NCI-H2107 treated with DMSO at 0.1 percent for 48 hours (cell line): ENCODE results near the gene TEAD2.
"Not testable (repeated sequence)": the region's sequence is repeated elsewhere in the genome, so short reads cannot be mapped to it uniquely, and the experiment has no call there.

ENCODE experiments used
- DNase-seq: peaks from one replicate; lab custom pipeline; 2025; ENCODE audit not compliant: unreplicated experiment; lab: John Stamatoyannopoulos, UW

Gene TEAD2

DNA sequence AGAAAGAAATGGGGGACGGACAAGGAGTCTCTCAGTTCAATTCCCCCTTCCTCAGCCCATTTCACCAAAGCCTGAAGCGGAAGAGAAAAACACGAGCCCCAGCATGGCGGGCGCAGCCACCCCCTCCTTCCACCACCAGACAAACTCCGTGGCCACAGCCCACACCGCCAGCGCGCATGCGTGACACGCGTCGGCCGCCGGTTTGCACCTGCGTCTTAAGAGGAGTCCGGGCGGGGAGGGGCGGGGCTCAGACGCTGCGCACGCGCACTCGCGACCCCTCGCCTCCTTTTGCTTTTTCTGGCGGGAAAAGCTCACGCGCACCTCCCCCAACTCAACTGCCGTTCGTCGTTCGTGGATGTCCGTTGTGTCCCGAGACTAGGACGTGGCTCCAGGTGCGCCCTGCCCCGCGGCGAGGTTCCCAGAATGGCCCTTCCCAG is 25.7 kb upstream of the TEAD2 start, which contains the start of gene KASH5:
Gene KASH5 (plus strand): TSS at position 314 of the 437 bp plus-strand sequence. CDS start 2,635 bp downstream, outside the sequence.
- no peak for DNase-seq

DNA sequence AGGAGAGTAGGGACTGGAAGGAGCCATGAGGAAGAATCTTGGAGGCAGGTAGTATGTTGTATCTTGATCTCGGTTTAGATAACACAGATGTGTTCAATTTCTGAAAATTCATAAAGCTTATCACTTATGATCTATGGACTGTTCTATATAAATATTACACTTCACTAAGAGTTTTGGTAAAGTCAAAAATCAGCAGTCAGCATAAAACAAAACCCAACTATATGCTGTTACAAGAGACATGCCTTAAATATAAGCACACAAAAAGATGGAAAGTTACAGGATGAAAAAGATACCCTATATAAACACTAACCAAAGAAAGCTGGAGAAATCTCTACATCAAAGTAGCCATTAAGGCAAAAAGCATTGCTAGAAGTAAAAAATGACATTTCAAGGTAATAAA is 21.4 kb upstream of the TEAD2 start:
- DNase-seq, result no peak

DNA sequence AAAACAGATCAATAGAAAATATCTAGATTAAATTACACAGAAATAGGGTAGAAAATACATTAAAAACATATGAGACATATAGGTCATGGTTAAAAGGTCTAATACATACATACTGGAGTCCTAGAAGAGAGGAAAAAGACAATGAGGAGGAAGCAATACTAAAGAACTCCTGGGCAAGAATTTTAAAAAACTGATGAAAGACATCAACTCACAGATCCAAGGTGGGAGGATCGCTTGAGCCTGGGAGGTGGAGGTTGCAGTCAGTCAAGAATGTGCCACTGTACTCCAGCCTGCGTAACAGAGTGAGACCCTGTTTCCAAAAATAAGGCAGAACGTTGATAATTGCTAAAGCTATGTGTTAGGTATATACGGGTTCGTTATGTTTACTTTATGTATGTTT is 20.4 kb upstream of the TEAD2 start:
- no peak for DNase-seq

DNA sequence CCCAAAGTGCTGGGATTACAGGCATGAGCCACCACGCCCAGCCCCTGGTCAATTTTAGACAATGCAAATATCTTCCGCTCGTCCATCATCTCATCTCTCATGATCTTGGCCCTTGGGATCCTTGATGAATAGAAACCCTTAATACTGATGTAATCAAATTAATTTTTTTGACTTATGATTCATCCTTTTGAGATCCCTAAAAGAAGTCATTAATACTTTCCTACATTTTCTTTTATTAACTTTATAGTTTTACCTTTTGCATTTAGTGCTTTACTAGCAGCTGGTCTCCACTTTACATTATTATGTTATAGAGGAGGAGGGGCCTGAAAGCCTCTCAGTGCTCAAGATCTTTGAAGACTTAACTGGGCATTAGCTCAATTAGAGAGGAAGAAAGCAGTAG is 18.2 kb upstream of the TEAD2 start:
- DNase-seq, result no peak

DNA sequence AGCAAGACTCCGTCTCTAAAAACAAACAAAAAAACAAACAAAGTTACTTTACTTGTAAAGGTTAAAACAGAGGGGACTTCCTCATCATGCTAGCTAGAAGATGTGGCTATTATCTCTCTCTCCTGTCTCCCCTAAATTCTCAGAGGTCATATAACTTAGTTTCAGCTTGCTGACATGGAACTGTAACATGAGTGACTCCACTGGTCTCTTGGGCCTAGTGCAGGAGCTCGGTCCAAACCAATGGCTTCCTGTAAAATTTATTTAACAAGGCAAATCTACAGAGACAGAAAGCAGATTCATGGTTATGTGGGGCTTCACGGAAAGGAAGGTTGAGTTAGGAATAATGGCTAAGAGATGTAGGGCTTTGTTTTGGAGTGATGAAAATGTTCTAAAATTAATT is 16.3 kb upstream of the TEAD2 start:
- DNase-seq, result no peak

DNA sequence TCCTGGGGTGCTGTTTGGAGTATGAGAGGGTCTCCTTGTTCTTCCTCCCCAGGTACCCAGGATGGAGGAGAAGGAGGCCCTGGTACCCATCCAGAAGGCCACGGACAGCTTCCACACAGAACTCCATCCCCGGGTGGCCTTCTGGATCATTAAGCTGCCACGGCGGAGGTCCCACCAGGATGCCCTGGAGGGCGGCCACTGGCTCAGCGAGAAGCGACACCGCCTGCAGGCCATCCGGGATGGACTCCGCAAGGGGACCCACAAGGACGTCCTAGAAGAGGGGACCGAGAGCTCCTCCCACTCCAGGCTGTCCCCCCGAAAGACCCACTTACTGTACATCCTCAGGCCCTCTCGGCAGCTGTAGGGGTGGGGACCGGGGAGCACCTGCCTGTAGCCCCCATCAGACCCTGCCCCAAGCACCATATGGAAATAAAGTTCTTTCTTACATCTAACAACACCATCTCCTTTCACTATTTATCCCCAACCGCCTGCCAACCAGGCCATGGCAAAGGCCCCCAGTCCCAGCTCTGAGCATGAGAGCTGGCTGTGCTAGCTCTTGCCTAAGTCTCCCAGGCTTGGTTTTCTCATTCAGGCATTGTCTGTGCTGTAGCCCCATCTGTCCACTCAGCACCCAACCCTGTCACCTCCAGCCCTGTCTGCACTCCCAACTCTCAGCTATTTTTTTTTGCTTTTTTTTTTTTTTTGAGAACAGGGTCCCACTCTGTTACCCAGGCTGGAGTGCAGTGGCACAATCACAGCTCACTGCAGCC is 12.6 kb upstream of the TEAD2 start:
- DNase-seq, result no peak

DNA sequence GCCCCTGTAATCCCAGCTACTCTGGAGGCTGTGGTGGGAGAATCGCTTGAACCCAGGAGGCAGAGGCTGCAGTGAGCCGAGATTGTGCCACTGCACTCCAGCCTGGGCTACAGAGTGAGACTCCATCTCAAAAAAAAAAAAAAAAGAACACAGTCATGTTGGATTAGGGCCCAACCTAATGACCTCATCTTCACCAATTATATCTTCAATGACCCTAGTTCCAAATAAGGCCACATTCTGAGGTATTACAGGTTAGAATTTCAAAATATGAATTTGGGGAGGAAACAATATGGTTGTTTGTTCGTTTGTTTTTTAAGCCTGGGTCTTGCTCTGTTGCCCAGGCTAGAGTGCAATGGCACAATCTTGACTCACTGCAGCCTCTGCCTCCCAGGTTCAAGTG is 11.0 kb upstream of the TEAD2 start:
- not testable (repeated sequence) for DNase-seq

DNA sequence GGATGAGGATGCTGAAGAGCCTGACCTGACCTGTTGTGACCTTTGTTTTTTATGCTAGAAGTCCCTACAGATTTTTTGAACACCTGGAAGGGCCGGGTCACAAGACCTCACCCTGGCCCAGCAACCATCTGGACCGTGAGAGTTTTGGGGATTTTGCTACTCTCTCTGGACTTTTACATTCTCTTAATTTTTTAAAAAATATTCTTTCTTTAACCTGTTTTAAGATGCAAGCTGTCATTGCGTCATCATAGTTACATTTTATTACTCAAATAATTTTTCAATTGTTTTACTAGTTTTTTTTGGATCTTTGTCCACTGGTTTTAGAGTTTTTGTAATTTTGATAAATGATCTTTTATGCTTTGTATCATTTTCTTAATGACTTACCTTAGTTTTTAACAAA is 9.0 kb upstream of the TEAD2 start:
- no peak for DNase-seq

DNA sequence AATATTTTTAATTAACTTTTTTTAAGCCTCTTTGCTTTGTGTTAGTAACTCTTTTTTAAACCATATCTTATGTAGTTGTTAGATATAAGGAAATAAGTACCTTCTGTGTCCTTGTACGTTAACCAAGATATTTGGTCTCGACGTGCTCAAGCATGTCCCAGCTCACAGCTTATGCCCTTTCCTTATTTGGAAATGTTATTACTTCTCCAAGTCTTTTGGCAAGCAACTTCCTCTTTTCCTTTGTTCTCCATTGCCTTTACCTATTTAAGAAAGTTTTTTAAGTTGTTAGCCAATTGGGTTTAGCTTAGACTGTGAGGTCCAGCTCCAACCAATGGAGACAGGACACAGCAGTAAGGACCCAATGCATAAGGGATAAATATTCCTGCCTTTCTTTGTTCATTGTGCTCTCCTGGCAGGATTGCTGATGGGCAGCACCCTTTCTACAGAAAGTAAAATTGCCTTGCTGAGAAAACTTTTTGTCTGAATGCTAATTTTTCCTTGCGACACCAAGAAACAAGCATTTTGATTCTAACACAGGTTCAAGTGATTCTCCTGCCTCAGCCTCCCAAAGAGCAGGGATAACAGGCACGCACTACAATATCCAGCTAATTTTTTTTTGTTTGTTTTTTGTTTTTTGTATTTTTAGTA is 6.6 kb upstream of the TEAD2 start:
- DNase-seq, result no peak

DNA sequence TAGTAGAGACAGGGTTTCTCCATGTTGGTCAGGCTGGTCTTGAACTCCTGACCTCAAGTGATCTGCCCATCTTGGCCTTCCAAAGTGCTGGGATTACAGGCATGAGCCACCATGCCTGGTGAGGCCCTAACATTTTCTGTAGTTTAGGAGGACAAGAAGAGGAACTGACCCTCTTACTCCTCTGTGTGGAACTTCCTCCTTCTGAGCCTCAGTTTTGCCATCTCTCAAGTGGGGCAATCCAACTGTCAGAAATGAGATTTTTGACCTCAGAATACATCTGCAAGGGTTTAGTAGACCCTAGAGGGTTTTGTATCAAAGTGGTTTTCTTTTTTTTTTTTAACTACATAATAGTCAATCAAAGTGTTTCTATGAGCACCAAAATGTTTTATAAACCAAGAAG is 3.9 kb upstream of the TEAD2 start:
- DNase-seq, result no peak

DNA sequence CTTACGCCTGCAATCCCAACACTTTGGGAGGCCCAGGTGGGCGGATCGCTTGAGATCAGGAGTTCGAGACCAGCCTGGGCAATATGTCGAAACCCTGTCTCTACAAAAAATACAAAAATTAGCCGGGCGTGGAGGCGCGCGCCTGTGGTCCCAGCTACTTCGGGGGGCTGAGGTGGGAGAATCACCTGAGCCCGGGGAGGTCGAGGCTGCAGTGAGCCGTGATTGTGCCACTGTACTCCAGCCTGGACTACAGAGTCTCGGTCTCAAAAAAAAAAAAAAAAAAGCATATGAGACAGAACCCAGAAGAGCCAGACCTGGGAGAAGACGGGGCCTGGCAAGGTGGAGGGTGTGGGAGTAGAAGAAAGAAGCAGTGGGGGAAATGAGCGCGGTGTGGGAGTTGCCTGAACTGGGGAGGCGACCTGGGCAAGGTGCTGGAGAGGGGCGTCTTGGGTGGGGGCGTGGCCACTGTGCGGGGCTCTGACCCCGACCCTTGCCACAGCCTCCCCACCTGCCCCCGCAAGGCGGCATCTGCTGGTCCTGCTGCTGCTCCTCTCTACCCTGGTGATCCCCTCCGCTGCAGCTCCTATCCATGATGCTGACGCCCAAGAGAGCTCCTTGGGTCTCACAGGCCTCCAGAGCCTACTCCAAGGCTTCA is 2.0 kb upstream of the TEAD2 start:
- no peak for DNase-seq

DNA sequence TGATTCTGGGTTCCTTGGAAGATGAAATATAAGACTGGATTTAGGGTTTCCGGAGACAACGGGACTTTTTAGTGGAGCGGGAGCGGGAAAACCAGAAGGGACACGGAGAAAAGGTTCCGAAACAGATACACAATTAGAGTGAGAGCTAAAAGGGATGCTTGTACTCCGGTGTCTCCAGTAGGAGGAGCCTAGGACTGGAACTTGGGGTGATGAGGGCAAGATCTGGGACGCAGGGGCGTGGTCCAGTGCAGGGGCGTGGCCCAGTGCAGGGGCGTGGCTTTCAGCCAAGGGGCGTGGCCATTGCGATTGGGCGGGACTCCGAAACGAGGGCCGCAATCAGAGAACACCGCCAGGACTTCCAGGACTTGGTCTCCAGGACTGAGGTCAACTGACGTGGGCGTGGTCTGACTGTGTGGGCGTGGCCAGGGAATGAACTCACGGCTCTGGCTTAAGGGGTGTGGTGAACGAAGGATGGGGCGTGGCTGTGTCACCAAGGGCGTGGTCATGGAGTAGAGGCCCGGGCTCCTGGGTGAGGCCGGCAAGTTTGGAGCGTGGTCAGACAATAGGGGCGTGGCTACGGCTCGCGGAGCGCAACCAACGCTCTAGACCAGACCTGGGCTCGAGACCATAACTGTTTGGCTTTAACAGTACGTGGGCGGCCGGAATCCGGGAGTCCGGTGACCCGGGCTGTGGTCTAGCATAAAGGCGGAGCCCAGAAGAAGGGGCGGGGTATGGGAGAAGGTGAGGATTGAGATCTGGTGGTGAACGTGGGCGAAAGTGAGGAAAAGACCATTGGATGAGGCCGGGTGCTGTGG is 1.3 kb upstream of the TEAD2 start, which contains the start of gene DKKL1:
Gene DKKL1 (plus strand): TSS at position 610 of the 815 bp plus-strand sequence. CDS start 122 bp downstream, at position 732.
- no peak for DNase-seq

DNA sequence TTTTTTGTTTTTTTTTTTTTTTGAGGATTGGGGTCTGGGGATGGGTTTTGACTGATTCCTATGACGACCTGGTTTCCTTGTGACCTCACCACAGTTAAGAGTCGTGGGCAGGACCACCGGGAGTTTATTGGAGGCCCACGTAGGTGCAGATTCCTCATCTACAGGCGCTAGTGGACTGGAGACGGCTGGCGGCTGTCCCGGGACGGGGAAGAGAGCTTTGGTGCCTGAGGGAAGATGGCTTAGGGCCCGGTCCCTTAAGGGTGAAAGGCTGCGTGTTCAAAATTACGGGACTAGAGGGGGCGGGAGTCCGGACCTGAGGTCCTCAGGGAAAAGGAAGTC is 682 bp upstream of the TEAD2 start:
- no peak for DNase-seq

DNA sequence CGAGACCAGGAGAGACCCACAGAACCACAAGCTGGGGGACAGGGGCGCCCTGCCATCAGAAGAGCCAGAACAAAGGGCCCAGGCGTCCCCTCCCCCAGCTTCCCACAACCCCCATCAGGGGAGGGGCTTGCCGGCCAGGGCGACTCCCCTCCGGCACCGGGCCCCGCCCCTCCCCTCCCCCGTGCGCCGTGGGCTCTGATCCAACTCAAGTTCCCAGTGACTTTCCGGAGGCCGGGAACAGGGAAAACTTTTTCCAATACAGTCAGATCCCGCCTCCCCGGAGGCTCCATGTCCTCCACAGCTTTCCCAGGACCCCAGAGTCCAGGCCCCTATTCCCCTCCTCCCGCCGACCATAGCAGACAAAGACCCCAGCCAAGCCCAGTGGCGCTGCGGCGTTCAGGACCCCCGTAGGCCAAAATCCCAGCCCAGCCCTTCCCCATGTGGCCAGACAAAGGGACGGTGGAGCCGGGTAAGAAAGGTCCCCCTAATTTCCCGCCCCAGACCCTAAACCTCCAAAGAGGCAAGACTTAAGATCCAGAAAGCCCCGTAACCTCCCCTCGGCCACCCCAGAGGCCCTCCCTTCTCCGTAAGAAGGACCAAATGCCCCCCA is 673 bp downstream of the TEAD2 start:
- DNase-seq, result no peak

DNA sequence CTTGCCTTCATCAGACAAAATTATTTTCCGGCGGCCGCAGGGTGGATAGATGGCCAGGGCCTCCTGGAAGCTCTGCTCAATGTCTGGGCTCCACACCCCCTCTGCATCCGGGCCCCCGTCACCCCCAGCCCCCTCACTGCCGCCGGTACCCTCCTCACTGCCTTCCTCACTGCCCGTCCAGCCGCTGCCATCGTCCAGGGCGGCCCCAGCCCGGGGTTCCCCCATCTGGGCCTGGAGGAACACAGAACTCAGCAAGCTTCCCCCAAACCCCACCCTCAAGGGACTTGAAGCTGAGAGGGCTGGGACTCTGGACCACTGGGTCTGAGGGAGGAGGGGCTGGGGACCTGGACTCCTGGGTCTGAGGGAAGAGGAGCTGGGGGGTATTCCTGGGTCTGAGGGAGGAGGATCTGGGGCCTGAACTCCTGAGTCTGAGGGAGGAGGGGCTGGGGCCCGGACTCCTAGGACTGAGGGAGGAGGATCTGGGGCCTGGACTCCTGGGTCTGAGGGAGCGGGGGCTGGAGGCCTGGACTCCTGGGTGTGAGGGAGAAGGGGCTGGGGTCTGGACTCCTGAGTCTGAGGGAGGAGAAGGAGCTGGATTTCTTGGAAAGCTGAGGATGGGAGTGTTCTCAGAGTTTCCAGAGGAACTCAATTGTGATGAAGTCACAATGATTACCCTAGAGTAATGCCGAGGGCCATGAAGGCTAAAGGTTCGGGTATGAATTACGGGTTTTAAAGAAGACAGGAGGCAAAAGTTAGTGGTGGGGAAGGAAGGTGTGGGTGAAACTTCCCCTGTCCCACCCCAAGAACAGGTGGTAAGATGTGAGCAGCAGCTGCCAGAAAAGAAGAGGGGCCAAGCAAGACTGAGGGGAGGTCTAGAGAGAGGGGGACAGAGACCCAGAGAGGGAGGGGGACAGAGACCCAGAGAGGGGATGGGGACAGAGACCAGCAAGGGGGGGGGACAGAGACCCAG is 2.1 kb downstream of the TEAD2 start:
- no peak for DNase-seq

DNA sequence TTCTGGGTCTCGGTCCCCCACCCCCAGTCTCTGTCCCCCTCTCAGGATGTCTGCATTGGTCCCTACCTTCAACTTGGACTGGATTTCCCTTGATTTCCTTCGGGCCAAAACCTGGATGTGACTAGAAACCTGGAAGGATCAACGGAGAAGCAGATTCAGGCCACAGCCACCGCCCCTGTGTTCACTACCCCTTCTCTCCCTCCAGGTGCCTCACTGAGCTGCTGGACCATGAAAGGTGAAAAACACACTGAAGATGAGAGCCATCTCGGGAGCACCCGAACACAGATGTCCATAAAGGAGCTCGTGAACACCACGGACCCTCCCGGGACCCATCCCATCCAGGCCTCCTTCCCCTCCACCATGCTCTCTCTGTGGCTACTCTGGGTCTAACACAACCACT is 5.0 kb downstream of the TEAD2 start:
- DNase-seq, result no peak

DNA sequence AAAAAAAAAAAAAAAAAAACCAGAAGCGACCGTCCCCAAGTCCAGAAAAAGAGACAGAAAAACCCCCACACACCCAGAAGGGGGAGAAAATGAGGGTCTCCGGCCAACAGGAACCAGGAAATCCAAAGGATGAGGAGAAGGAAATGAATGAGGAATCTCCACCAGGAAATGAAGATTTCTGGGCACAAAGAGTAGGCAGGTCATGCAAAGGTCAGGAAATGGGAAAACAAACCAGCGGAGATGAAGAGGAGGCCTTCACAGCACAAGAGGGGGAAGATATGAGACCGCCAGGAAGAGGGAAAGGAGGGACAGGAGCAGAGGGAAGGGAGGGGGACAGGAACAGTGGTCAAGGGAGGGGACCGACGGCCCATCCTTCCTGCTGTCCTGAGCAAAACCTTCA is 5.8 kb downstream of the TEAD2 start:
- no peak for DNase-seq

DNA sequence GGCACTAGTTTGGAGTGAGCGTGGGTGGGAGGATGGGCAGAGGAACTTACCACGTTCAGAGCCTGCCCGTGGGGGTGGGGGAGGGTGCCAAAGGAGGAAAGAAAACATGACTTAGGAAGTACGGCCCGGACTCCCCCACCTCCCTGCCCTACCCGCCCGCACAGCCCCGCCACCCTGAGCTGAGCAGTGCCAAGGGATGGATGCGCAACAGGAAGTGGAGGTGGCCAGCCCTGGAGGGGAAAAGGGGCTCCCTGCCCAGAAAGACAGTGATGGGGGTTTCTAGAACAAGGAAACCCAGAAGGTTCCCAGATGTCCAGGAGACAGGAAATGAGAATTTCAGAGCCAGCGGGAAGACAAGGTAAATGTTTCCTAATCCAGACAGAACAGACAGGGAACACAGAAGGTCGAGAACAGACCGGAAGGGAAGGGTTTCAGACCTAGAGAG is 6.3 kb downstream of the TEAD2 start:
- DNase-seq, result no peak

DNA sequence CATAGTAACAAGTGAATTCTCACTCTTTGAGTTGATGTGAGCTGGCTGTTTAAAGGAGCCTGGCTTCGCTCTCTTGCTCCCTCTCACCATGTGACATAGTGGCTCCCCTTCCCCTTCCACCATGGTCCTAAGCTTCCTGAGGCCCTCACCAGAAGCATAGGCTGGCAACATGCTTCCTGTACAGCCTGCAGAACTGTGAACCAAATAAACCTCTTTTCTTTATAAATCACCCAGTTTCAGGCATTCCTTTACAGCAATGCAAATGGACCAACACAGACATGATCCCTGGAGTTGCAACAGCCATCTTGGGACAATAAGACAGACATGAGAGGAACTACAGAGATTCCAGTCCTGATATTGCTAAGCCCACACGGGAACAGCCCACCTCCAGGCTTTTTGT is 12.6 kb downstream of the TEAD2 start:
- no peak for DNase-seq
